ENCODE measurements around the gene FGF14. TPM values are rescaled to one million over a fixed set of nuclear protein-coding genes. Genes with fewer than 3 reads are reported as not detected.

FGF14 gene
- total and polyA plus RNA-seq, 8 donors, result 0.42 to 2.4 (median 1.1) TPM

DNA sequence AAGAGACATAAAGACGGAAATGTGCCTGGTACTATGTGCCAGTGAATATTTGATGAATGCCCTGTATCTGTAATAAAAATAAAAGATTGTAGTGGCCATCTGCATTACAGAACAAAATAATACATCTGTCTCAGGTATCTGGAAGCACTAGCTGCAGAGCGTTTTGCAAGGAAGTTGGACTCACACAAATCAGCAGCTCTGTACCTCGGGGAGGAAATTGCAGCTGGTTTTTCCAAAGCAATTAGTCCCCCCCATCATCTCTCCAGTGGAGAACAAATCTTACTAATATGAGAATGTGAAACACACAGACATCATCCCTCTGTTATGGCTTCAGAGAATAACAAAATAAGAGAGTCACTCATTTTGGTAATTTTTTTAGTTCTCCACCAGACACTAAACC, 704.1 kb downstream of the FGF14 start:
- H3K27ac ChIP-seq, result no peak overlapping the region
- 53 to 61% methylated on average over 3 of the region's 3 CpGs for WGBS, 2 donors
- no peak for ATAC-seq
- intact Hi-C loops (cut with DNase I), result no loop called here
- FAIRE-seq, result no peak
- no peaks in the 10 kb centered on the region for H3K36me3 ChIP-seq
- no peaks in the 10 kb centered on the region for H3K9me3 ChIP-seq
- no peaks in the 10 kb centered on the region for H3K4me1 ChIP-seq
- no peaks in the 10 kb centered on the region for H3K27me3 ChIP-seq
- no peak for DNase-seq
- TF ChIP-seq, protein P1, sequence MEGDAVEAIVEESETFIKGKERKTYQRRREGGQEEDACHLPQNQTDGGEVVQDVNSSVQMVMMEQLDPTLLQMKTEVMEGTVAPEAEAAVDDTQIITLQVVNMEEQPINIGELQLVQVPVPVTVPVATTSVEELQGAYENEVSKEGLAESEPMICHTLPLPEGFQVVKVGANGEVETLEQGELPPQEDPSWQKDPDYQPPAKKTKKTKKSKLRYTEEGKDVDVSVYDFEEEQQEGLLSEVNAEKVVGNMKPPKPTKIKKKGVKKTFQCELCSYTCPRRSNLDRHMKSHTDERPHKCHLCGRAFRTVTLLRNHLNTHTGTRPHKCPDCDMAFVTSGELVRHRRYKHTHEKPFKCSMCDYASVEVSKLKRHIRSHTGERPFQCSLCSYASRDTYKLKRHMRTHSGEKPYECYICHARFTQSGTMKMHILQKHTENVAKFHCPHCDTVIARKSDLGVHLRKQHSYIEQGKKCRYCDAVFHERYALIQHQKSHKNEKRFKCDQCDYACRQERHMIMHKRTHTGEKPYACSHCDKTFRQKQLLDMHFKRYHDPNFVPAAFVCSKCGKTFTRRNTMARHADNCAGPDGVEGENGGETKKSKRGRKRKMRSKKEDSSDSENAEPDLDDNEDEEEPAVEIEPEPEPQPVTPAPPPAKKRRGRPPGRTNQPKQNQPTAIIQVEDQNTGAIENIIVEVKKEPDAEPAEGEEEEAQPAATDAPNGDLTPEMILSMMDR (IDR thresholded peaks at IDR 0.05), result no peak
- H3K4me3 ChIP-seq, result no peak overlapping the region

DNA sequence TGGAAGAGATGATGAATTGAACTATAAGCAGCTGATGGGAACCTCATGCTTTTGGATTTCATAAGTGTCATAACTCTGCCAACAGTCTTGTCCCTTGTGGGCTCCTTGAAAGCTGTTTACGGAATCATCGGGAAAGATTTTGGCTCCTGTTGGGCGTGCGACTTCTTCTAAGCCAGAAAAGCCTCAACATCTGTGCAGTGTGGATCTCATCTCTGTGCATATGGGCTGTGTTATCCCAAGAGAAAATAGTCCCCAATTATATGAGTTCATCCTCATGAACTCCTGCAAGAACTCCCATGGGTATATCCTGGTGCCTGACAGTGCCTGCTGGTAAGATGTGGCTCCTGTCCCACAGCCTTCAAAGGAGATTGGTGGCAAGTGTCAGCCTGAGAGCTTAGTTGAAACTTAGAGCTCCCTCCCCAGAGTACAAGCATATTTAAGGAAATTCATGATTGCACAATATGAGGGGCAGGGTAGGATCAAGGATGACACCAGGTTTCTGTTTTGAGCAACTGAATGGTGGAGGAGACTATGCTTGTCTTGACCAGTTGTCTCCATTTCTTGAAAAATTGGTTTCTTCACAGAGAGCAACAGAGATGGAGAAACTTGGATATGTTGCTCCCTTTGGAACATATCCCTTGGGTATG, 705.9 kb downstream of the FGF14 start:
- whole genome bisulfite sequencing, 2 donors, result 82 to 92% methylated on average over 4 of the region's 4 CpGs
- FAIRE-seq (no peak), ATAC-seq (no peak), DNase-seq (no peak)
- Histone ChIP-seq H3K4me1 (no peaks in the 10 kb centered on the region), H3K36me3 (no peaks in the 10 kb centered on the region), H3K4me3 (no peak overlapping the region), H3K27ac (no peak overlapping the region), H3K9me3 (no peaks in the 10 kb centered on the region), H3K27me3 (no peaks in the 10 kb centered on the region)
- intact Hi-C loops (cut with DNase I), result no loop called here
- TF ChIP-seq, protein P1 (IDR thresholded peaks at IDR 0.05), result no peak

DNA sequence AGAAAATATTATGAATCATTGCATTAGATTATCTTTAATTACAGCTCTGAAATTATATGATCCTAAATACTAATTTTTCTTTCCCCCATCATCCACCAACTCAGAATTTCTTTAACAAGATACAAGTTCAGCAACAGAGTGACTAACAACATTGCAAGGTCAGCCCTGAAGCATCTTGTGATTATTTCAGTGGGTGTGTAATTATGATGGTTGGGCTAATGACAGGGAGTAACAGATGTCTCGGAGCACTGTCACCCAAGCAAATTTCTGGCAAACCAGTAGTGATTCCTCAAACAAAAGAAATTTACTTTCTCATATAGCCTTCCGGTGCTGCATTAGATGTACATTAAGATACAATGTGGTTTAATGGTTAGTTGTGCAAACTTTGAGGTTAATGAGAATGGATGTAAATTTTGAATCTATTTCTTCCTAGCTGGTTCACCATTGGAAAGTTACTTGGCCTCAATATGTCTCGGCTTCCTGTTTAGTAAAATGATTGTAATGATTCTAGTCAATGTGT, 710.4 kb downstream of the FGF14 start:
- H3K9me3 ChIP-seq, result no peaks in the 10 kb centered on the region
- no peak overlapping the region for H3K27ac ChIP-seq
- no peak overlapping the region for H3K4me3 ChIP-seq
- H3K36me3 ChIP-seq, result no peaks in the 10 kb centered on the region
- H3K27me3 ChIP-seq, result no peaks in the 10 kb centered on the region
- intact Hi-C loops (cut with DNase I), result no loop called here
- FAIRE-seq (no peak), DNase-seq (no peak), ATAC-seq (no peak)
- TF ChIP-seq, protein P1 (IDR thresholded peaks at IDR 0.05), result no peak
- WGBS, 2 donors, result 56 to 72% methylated on average over 3 of the region's 3 CpGs
- no peaks in the 10 kb centered on the region for H3K4me1 ChIP-seq

DNA sequence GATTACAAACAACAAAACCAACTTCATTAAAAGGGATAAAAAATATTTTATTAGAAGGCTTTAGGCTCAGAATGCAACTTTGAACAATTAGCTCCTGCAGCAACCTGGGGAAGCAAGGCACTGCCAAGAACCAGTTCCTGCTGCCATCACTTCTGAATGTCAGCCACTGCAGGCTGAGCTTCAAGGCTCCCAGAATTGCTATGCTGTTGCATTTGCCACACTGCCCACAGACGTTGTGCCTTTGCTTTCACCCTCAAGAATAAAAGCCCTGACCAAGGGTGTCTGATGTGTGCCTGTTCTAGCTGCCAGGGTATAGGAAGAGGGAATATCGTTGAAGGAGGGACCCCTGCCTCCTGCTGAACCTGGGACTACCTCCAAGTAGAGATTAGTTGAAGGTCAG, 711.0 kb downstream of the FGF14 start:
- Histone ChIP-seq H3K4me3 (no peak overlapping the region), H3K36me3 (no peaks in the 10 kb centered on the region), H3K27ac (no peak overlapping the region), H3K4me1 (no peaks in the 10 kb centered on the region), H3K9me3 (no peaks in the 10 kb centered on the region), H3K27me3 (no peaks in the 10 kb centered on the region)
- TF ChIP-seq, protein P1 (IDR thresholded peaks at IDR 0.05), result no peak
- no peak for ATAC-seq
- no peak for DNase-seq
- 12 to 17% methylated on average over 2 of the region's 2 CpGs for WGBS, 2 donors
- no peak for FAIRE-seq
- intact Hi-C loops (cut with DNase I), result no loop called here

DNA sequence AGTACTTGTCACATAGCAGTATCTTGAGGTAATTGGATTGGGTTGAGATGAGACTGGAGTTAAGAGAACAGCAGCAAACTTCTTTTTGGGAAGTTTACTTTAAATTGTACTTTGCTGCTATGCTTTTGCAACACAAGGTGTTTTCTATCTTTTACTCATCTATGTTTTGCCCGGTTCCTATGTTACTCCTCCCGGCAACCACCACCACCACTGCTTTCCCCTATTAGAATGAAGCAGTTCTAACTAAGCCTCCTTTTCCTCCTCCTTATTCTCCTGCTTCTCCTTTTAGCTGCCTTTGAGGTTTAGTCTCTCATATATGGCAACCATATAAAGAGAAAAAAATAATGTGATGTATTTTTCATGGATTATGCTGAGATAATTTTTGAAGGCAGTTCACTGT, 715.8 kb downstream of the FGF14 start:
- WGBS, 2 donors, result 77 to 81% methylated on average over 2 of the region's 2 CpGs
- intact Hi-C loops (cut with DNase I), result no loop called here
- Histone ChIP-seq H3K27ac (no peak overlapping the region), H3K36me3 (no peaks in the 10 kb centered on the region), H3K4me3 (no peak overlapping the region), H3K4me1 (no peaks in the 10 kb centered on the region), H3K27me3 (no peaks in the 10 kb centered on the region), H3K9me3 (no peaks in the 10 kb centered on the region)
- TF ChIP-seq, protein P1 (IDR thresholded peaks at IDR 0.05), result no peak
- FAIRE-seq (no peak), DNase-seq (no peak), ATAC-seq (no peak)
